ENCODE data around the gene KIAA1958.
"Not testable (repeated sequence)": the region's sequence is repeated elsewhere in the genome, so short reads cannot be mapped to it uniquely, and the experiment has no call there.

The KIAA1958 gene

GRCh38 chr9:112556497-112557442 is 70.1 kb downstream of the KIAA1958 start:
- DNase-seq, result no peak

GRCh38 chr9:112558476-112558875 is 71.8 kb downstream of the KIAA1958 start:
- DNase-seq, result no peak

- no peak for DNase-seq
Measured at GRCh38 chr9:112558978-112559377, 72.4 kb downstream of the KIAA1958 start.

GRCh38 chr9:112559629-112560413 is 73.2 kb downstream of the KIAA1958 start:
- no peak for DNase-seq

GRCh38 chr9:112562235-112562958 is 75.8 kb downstream of the KIAA1958 start:
- no peak for DNase-seq

- DNase-seq, result no peak
Measured at GRCh38 chr9:112569186-112569585, 82.6 kb downstream of the KIAA1958 start.

GRCh38 chr9:112570671-112571167 is 84.1 kb downstream of the KIAA1958 start:
- no peak for DNase-seq

GRCh38 chr9:112571624-112572355 is 85.2 kb downstream of the KIAA1958 start:
- no peak for DNase-seq

GRCh38 chr9:112572416-112572815 is 85.8 kb downstream of the KIAA1958 start:
- DNase-seq, result no peak

GRCh38 chr9:112574008-112574407 is 87.4 kb downstream of the KIAA1958 start:
- DNase-seq, result no peak

- no peak for DNase-seq
Measured at GRCh38 chr9:112575107-112575506, 88.5 kb downstream of the KIAA1958 start.

- DNase-seq, result no peak
Measured at GRCh38 chr9:112581469-112582176, 95.0 kb downstream of the KIAA1958 start.

- DNase-seq, result no peak
Measured at GRCh38 chr9:112582371-112583262, 96.0 kb downstream of the KIAA1958 start.

- DNase-seq, result no peak
Measured at GRCh38 chr9:112586599-112587155, 100.0 kb downstream of the KIAA1958 start.

- DNase-seq, result not testable (repeated sequence)
Measured at GRCh38 chr9:112591875-112592274, 105.2 kb downstream of the KIAA1958 start.

- DNase-seq, result no peak
Measured at GRCh38 chr9:112599732-112600131, 113.1 kb downstream of the KIAA1958 start.

- no peak for DNase-seq
Measured at GRCh38 chr9:112601636-112602035, 115.0 kb downstream of the KIAA1958 start.

GRCh38 chr9:112604790-112605189 is 118.2 kb downstream of the KIAA1958 start:
- no peak for DNase-seq

GRCh38 chr9:112605518-112605917 is 118.9 kb downstream of the KIAA1958 start:
- no peak for DNase-seq

All from stimulated activated CD4-positive, alpha-beta T cell treated with anti-CD3 and anti-CD28 coated beads, Interleukin-4, amount 100 ng/mL, for 24 hours (primary cell).